NT2/D1 (cell line): ENCODE data around the gene MAGED4.

Experiments
- SUZ12 ChIP-seq: IDR thresholded peaks from 2 replicates; pipeline ENCODE4 v1.6.1; 2011; ENCODE audit not compliant: insufficient read length, insufficient read depth; ENCODE audit errors: extremely low read depth
- YY1 ChIP-seq: IDR thresholded peaks from 2 replicates; pipeline ENCODE4 v1.6.1; 2011; ENCODE audit not compliant: insufficient read length, insufficient read depth
- ZNF274 ChIP-seq: IDR thresholded peaks from 2 replicates; pipeline ENCODE4 v1.6.1; 2011; ENCODE audit warnings: mild to moderate bottlenecking, low read depth, low read length

GRCh38 chrX:52140020-52140419, 44.7 kb upstream of the MAGED4 start:
- TF ChIP-seq YY1 (no peak), SUZ12 (no peak), ZNF274 (no peak)
